GM21737 (cell line): ENCODE data around the gene LRR1.
"Not testable (repeated sequence)": the region's sequence is repeated elsewhere in the genome, so short reads cannot be mapped to it uniquely, and the experiment has no call there.

Experiments used
- ATAC-seq: cut with Tn5 transposase; IDR thresholded peaks from one replicate; pipeline ENCODE4 v1.9.1; 2021; ENCODE audit warnings: mild to moderate bottlenecking, moderate library complexity; ENCODE audit not compliant: unreplicated experiment

Gene LRR1

GRCh38 chr14:49585803-49586672 lies 12.7 kb upstream of the LRR1 start, which contains the start of gene RPS29:
TSS of gene RPS29 (minus strand) at chr14:49586380. CDS start at chr14:49586346, 34 bp downstream.
- peak; percentile 89 for ATAC-seq

DNA sequence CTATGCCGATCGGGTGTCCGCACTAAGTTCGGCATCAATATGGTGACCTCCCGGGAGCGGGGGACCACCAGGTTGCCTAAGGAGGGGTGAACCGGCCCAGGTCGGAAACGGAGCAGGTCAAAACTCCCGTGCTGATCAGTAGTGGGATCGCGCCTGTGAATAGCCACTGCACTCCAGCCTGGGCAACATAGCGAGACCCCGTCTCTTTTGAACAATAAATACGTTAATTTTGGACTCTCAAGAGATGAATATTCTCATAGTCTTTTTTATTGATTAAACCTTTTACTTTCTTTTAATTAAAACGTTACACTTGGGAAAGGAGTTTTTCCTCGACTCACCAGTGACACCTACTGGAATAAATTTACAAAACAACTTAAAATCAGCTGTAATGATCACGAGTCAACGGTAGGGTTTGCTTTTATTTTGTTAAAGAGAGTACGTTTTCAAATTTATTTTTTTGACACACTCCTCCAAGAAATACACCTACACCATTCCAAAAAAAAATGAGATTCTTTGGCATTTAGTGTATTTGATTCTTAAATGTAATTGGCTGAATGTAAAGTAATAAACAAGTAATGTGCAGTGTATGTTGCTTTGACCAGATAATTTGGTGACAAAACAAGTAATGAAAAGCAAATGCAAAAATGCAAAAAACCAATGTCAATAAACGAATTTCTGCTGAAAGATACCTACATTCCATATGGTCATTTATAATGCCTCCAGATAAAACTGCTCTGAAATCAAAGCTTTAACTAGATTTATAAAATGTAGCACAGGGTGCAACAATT lies 11.9 kb upstream of the LRR1 start:
- peak; percentile 29 for ATAC-seq

DNA sequence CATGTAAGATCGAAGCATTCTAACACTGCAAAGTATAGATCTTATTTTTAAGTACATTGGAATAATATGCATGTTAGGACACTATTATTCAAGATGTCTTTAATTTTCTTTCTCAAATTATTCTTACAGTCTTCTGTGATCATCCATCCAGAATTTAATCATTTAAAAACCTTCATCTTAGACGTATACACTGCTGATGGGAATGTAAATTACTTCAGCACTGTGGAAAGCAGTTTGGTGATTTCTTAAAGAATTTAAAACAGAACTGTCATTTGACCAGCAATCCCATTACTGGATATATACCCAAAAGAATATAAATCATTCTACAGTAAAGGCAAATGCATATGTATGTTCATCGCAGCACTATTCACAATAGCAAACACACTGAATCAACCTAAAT lies 9.4 kb upstream of the LRR1 start:
- no peak for ATAC-seq

DNA sequence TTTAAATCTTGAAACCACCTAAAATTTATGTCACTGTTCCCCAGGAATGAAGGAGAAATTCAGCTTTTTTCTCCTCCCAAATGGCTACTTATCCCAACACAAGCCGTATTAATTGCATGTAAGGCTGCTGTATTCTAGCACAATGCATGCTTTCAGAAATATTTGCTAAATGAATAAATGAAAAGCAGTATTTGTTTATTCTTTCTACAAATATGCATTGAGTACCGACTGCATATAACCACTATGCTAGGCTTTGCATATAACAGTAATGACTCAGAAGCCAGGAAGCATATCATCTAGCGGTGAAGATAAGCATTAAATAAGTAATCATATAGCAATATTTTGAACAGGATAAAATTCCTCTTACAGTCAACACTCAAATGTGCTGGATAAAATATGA lies 5.7 kb upstream of the LRR1 start:
- no peak for ATAC-seq

DNA sequence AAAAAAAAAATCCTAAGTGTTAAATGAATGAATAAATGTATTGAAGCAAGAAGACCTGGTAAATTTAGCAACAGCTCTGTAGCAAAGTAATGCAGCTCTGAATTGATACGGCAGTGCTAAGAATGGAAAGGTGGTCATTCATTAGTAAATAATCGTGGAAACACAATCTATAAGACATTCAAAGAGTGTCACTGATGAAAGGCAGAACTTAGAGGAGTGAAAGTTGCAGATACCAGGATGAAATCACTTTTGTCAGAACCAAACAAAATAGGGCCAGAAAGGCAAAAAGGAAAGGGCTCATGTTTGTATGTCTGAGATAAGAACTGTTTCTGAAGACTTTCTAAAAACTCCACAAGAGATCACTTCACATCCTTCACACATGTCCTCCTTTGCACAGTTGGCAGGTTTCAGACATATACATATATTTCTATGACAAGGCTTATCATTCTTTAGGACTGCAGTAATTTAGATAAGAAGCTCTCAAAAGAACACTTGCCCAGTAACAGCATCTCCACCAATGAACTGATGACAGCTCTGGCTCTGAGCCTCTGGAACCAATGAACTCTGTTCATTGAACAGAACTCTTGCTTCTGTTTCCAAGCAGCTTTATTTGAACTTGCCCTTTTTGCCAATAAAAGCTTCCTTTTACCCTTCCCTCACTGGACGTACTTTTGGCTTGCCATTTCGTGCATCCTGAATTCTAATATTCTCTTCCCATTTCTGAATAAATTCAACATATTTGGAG lies 4.2 kb upstream of the LRR1 start:
- no peak for ATAC-seq

- ATAC-seq: no peak
Observed at GRCh38 chr14:49598189-49598484, 603 bp upstream of the LRR1 start.

- no peak for ATAC-seq
Observed at GRCh38 chr14:49607583-49607982, 8.8 kb downstream of the LRR1 start.

DNA sequence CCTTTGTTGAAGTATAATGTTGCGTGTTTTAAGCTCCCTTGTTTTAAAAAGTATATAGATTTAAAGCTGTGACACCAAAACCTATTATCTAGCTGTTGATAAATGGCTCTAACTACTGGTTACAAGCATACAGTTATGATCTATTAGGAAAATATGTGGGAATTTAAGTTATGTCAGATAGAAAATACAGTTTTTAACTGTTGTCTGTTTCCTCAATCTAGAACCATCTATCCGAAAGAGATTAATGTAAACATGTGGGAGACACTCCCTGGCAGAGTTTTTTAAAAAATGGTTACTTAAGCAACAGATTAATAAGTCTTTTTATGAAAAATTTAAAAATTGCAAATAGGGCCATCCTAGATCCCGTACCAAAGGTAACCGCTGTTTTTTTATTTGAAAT lies 13.5 kb downstream of the LRR1 start:
- ATAC-seq: no peak

DNA sequence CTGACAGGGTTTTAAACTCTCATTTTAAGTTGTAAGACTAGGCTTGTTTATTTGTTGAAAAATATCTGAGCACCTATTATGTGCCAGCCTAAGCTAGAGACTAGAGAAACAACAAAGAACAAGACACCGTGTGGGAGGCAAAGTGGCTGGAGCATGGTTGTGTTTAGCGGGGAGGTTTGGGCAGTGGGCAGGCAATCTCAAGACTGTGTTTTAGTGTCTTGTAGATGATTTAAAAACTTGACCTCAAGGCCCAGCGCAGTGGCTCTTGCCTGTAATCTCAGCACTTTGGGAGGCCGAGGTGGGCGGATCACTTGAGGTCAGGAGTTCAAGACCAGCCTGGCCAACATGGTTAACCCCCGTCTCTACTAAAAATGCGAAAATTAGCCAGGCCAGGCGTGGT lies 13.9 kb downstream of the LRR1 start:
- no peak for ATAC-seq

GRCh38 chr14:49614196-49614595 lies 15.5 kb downstream of the LRR1 start:
- no peak for ATAC-seq

GRCh38 chr14:49615776-49616175 lies 17.0 kb downstream of the LRR1 start:
- ATAC-seq: no peak

DNA sequence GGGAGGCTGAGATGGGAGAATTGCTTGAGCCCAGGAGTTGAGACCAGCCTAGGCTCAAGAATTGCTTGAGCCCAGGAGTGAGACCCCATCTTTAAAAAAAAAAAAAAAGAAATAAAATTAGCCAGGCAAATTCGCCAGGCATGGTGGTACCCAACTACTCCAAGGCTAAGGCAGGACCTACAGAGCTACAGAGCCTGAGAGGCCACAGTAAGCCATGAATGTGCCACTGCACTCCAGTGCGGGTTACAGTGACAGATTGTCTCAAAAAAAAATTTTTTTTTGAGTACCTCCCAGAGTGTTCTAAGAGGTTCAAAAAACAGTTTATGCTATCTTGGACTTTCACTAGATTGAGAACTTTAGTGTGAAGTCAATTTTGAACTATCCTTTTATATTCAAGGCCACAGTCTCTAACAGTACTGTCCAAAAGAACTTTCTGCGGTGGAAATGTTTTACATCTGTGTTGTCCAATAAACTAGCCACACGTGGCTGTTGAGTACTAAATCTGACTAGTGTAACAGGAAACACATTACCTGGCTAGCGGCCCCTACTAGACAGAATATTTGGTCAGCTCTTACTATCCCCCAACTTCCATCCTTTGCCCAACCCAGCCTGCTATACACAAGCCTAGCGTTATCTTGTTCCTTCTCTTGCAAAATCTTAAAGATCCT lies 19.2 kb downstream of the LRR1 start:
- no peak for ATAC-seq

DNA sequence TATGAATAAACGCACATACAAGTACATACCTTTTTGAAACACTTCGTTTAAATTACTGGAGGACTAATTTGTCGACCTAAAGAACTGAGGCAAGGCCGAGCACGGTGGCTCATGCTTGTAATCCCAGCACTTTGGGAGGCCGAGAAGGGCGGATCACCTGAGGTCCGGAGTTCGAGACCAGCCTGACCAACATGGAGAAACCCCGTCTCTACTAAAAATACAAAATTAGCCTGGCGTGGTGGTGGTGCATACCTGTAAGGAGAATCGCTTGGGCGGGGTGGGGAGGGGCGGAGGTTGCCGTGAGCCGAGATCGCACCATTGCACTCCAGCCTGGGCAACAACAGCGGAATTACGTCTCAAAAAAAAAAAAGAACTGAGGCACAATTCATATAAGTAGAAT lies 20.5 kb downstream of the LRR1 start:
- not testable (repeated sequence) for ATAC-seq

- no peak for ATAC-seq
Observed at GRCh38 chr14:49619730-49620129, 21.0 kb downstream of the LRR1 start.

DNA sequence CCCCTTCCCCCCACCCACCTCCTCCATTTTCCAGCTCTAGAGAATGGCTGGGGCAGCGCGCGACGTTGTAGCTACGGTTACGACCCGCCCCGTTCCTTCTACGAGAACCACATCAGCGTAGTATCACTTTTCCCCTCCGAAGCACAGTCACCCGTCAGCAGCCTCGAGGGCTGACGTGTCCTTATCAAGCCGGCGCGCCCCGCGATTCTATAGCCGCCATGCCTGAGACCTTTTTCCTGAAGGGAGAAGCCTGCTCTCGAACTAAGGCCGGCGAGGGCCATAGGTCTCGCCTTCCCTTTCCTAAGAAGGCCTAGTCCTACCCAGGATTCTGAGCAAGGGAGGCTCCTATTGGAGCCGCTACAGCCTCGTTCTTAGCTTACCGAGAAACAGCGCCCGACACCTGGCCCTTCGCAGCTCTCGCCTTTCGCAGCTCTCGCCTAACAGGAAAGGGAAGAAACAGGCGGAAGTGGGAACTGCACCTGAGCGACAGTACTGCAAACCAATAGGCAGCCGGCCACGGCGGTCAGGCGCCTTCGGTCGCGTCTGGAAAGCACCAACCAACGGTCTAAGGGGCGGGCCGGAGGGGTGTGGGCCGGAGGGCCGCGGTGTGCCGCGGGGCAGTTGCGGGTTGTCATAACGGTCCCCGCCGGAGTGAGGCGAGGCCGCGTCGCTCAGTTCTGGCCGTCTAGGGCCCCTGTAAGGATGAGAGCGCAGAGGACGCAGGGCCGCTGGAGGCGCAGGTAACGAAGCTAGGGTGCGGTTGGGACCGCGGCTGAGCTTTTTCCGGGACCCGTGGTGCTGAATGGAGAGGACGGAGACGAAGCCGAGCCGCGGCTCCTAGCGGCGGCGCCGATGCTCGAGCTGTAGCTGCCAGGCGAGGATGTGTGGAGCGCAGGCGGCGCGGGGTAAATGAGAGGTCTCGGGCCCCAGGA lies 21.7 kb downstream of the LRR1 start, which contains the start of the genes MGAT2 and RPL36AL:
MGAT2 (plus strand) TSS at position 618 of the 932 bp plus-strand sequence. CDS start 470 bp downstream, outside the sequence.
RPL36AL (minus strand) TSS at position 445 of the 932 bp plus-strand sequence. CDS start 1,522 bp downstream, outside the sequence.
- peak; percentile 97 for ATAC-seq

DNA sequence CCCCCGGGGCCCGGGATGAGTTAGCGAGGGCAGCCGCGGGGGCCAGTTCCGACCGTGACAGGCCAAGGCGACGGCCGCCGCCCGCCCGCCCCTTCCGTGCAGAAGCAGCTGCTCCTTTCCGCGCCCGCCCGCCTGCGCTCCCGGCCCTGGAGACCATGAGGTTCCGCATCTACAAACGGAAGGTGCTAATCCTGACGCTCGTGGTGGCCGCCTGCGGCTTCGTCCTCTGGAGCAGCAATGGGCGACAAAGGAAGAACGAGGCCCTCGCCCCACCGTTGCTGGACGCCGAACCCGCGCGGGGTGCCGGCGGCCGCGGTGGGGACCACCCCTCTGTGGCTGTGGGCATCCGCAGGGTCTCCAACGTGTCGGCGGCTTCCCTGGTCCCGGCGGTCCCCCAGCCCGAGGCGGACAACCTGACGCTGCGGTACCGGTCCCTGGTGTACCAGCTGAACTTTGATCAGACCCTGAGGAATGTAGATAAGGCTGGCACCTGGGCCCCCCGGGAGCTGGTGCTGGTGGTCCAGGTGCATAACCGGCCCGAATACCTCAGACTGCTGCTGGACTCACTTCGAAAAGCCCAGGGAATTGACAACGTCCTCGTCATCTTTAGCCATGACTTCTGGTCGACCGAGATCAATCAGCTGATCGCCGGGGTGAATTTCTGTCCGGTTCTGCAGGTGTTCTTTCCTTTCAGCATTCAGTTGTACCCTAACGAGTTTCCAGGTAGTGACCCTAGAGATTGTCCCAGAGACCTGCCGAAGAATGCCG lies 22.6 kb downstream of the LRR1 start:
- ATAC-seq: peak; percentile 30

- no peak for ATAC-seq
Observed at GRCh38 chr14:49622022-49622607, 23.4 kb downstream of the LRR1 start.

- ATAC-seq: no peak
Observed at GRCh38 chr14:49623387-49623786, 24.6 kb downstream of the LRR1 start.
